Measurements from ENCODE around the gene TYSND1. TPM values are rescaled to one million over a fixed set of nuclear protein-coding genes. Genes with fewer than 3 reads are reported as not detected.

TYSND1 gene, protein sequence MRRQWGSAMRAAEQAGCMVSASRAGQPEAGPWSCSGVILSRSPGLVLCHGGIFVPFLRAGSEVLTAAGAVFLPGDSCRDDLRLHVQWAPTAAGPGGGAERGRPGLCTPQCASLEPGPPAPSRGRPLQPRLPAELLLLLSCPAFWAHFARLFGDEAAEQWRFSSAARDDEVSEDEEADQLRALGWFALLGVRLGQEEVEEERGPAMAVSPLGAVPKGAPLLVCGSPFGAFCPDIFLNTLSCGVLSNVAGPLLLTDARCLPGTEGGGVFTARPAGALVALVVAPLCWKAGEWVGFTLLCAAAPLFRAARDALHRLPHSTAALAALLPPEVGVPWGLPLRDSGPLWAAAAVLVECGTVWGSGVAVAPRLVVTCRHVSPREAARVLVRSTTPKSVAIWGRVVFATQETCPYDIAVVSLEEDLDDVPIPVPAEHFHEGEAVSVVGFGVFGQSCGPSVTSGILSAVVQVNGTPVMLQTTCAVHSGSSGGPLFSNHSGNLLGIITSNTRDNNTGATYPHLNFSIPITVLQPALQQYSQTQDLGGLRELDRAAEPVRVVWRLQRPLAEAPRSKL
- 12.1 and 19.9 TPM in 2 replicates for total RNA-seq

DNA sequence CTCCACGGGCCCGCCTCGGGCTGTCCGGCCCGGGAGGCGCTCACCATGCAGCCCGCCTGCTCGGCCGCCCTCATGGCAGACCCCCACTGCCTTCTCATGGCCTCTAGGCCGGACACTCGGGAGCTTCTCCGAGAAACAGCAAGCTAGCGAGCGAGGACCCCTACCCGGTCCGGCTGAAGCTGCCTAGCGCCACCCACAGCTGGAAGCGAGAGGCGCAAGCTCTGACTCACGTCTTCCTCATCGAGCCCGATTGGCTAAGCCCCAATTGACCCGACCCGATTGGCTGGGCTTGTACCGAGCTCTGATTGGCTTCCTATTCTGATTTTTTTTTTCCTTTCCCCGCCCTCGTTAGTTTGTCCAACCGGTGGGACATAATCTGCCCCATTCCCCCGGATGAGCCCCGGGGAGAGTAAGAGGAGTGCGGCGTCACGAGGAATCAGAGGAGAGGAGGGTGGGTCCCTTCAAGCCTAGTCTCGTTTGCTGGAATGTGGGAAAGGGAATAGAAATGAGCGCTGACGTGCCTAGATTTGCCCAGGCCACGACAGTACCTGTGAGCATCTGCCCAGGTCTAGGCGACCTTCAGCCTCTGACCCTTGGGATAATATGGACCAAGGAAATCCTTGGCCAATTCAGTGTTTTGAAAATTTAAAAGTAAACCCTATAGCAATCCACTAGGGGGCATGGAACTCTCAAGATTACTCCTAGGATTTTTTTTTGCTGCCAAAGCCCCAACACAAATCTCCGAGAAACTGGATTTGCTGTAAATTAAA is at the start of gene TYSND1:
Gene TYSND1 (minus strand): TSS at position 212 of the 770 bp plus-strand sequence. CDS start 114 bp downstream, at position 98.

DNA sequence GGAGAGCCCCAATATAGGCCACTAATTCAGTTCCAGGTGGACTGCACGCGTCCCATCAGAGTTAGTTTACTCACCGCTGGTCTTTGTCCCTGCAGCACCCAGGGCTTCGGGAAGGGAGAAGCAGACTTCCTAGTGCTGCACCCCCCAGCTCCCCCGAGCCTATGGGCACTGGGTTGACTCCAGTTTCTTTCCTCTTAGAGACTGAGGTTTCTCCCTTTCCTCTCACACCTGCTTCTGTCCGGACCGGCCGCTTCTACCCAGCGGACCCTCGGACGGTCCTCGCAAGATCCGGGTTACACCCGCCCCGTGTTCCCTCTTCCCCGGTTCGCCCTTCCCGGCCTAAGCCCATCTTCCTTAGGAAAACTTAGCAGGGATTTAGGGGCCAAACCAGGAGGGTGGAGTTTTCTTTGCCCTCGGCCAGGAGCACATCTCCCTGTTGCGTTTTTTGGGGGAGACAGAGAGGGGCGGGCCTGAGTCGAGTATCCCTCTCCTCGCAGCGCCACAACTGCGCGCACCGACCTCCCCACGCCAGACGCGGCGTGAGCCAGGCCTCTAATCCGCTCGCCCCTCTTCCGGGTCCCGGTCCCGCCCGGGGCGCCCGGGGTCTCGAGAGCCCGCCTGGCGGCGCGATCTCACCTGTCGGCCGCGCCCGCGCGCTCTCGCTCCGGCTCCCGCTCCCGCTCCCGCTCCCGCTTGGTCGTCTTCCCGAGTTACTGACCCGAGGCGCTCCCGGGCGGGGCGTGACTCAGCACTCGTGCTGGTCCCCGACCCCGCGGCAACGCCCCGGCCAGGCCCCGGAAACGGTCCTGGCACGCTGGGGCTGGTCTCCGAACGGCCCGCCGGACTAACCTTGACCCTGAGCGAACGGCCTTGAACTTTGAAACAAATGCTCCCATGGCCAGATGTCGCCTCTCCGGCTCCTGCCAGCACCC is 14.1 kb downstream of the TYSND1 start, which contains the start of gene AIFM2:
Gene AIFM2 (minus strand): TSS at position 728 of the 932 bp plus-strand sequence. CDS start 8,741 bp downstream, outside the sequence.

Other genes starting within 250 kb of the TYSND1 start
- gene MACROH2A2, start 93.9 kb downstream of the TYSND1 start, total RNA-seq = 7.6 and 9.7 TPM in 2 replicates
- 10.9 and 12.1 TPM in 2 replicates for gene AIFM2, start 13.9 kb downstream of the TYSND1 start, total RNA-seq
- 175 and 230 TPM in 2 replicates for gene SAR1A, start 23.8 kb upstream of the TYSND1 start, total RNA-seq
- 102 and 178 TPM in 2 replicates for gene PPA1, start 86.7 kb upstream of the TYSND1 start, total RNA-seq
- gene NPFFR1, start 137.3 kb upstream of the TYSND1 start, total RNA-seq = not detected in 2 replicates
- 4.5 and 5.2 TPM in 2 replicates for gene LRRC20, start 235.9 kb upstream of the TYSND1 start, total RNA-seq